ENCODE data around the gene FGD3.

The FGD3 gene

DNA sequence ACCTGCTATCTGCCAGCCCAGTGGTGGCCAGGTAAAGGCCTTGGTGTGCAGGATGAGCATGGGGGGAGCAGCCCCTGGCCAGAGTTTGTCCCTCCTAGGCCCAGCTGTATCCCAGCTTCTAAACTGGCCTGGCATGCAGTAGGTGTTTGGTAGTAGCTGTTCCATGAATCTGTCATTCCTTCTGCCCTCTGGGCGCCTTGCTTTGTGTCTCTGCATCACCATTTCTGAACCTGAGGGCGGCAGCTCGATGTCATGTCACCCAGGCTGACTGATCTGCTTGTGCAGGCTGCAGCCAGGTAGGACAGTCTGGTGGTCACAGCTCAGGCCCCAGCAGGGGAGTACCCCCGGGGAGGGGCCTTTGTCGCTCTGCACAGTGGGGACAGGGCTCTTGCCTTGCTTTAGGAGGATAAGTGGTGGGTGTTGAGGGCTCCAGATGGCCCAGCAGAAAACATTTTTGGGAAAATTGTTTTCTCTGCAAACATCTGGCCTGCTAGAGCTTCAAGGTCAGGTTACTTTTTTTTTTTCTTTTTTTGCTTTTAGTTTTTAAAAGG lies 106.5 kb downstream of the FGD3 start:
- Histone ChIP-seq H2AFZ (ENCODE audit: low read depth, low read length) (no peak overlapping the region), H3K27me3 (ENCODE audit: insufficient read depth, low read length) (peaks cover 38% of the 10 kb centered on the region), H3K4me1 (ENCODE audit: insufficient read depth, low read length) (no peaks in the 10 kb centered on the region), H3K4me3 (ENCODE audit: low read length) (no peak overlapping the region), H3K9me3 (ENCODE audit: low read length) (no peaks in the 10 kb centered on the region), H3K36me3 (ENCODE audit: insufficient read depth, low read length) (no peaks in the 10 kb centered on the region)

GRCh38 chr9:93054758-93055704 lies 107.7 kb downstream of the FGD3 start:
- no peaks in the 10 kb centered on the region for H3K9me3 ChIP-seq (ENCODE audit: low read length)
- H3K27me3 ChIP-seq (ENCODE audit: insufficient read depth, low read length), result peaks cover 48% of the 10 kb centered on the region
- no peaks in the 10 kb centered on the region for H3K4me1 ChIP-seq (ENCODE audit: insufficient read depth, low read length)
- no peak overlapping the region for H2AFZ ChIP-seq (ENCODE audit: low read depth, low read length)
- no peaks in the 10 kb centered on the region for H3K36me3 ChIP-seq (ENCODE audit: insufficient read depth, low read length)
- no peak overlapping the region for H3K4me3 ChIP-seq (ENCODE audit: low read length)

- H3K4me1 ChIP-seq (ENCODE audit: insufficient read depth, low read length), result no peaks in the 10 kb centered on the region
- H3K27me3 ChIP-seq (ENCODE audit: insufficient read depth, low read length), result peaks cover 55% of the 10 kb centered on the region
- no peak overlapping the region for H3K4me3 ChIP-seq (ENCODE audit: low read length)
- H3K36me3 ChIP-seq (ENCODE audit: insufficient read depth, low read length), result no peaks in the 10 kb centered on the region
- no peaks in the 10 kb centered on the region for H3K9me3 ChIP-seq (ENCODE audit: low read length)
- H2AFZ ChIP-seq (ENCODE audit: low read depth, low read length), result no peak overlapping the region
These were observed 109.8 kb downstream of the FGD3 start for GRCh38 chr9:93057042-93057702.

- no peaks in the 10 kb centered on the region for H3K9me3 ChIP-seq (ENCODE audit: low read length)
- H3K4me1 ChIP-seq (ENCODE audit: insufficient read depth, low read length), result no peaks in the 10 kb centered on the region
- no peak overlapping the region for H3K4me3 ChIP-seq (ENCODE audit: low read length)
- peaks cover 55% of the 10 kb centered on the region for H3K27me3 ChIP-seq (ENCODE audit: insufficient read depth, low read length)
- no peaks in the 10 kb centered on the region for H3K36me3 ChIP-seq (ENCODE audit: insufficient read depth, low read length)
- H2AFZ ChIP-seq (ENCODE audit: low read depth, low read length), result no peak overlapping the region
These were observed 110.5 kb downstream of the FGD3 start for GRCh38 chr9:93057703-93058354.

DNA sequence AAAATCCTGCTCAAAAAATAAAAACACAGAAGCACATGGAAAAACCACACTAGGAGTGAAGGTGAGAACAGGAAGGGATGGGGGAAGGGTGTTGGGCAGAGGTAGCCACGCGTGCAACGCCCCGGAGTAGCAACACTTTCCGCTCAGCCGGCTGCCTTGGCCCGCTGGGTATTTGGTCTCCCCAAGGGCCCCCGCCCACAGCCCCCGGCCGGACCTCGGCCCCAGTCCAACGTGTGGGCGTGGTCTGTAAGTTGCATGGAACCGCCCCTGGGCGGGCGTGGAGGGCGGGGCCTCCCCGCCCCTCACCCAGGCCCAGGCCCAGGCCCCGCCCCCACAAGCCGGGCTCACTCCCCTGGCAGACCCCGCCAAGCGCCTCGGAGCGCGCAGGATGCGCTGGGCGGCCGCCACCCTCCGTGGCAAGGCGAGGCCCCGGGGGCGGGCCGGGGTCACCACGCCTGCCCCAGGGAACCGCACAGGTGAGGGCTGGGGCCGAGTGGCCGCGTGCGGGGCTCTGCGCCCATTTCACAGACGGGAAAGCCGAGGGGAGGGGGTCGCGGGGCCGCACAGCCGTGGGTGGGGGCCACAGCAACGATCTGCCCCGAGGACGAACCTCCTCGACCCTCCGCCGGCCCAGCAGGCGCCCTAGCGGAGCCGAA lies 111.2 kb downstream of the FGD3 start, which contains the start of gene SUSD3:
TSS of gene SUSD3 (plus strand) at position 347 of the 656 bp plus-strand sequence. CDS start at position 389, 42 bp downstream.
- no peak within 1 kb of the TSS for H2AFZ ChIP-seq (ENCODE audit: low read depth, low read length)
- no peaks in the 10 kb centered on the region for H3K4me1 ChIP-seq (ENCODE audit: insufficient read depth, low read length)
- no peaks in the 10 kb centered on the region for H3K36me3 ChIP-seq (ENCODE audit: insufficient read depth, low read length)
- no peaks in the 10 kb centered on the region for H3K9me3 ChIP-seq (ENCODE audit: low read length)
- no peak within 1 kb of the TSS for H3K4me3 ChIP-seq (ENCODE audit: low read length)
- peaks cover 51% of the 10 kb centered on the region for H3K27me3 ChIP-seq (ENCODE audit: insufficient read depth, low read length)

DNA sequence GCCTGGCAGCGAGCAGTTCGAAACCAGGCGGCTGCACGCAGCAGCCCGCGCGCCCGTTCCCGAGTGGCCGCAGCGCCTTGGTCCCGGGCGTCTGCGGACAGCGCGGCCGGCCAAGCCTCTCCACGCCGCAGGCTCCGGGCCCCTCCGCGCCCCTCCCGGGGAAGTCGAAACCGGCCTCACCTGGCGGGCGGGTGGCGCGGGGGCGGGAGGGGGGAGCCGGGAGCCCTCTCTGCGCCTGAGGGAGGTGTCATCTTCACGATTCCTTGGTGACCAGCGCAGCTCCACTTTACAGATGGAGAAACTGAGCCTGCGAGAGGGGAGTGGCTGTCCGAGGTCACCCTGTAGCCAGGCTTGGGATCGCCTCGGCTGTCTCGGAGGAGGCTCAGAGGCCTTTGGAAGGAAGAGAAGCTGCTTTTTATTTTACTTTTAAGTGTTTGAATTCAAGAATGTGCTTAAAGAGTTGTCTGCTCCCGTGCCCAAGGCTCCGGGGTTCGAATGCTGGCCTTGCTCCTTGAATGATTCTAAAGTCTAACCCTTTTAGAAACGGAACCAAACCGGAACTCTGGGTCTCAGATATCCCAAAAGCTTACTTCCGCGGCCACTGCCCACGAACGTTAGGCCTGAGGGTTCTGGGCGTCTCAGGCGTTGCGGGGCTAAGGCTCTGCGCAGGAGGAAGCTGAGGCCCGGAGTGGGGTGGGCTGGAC lies 111.8 kb downstream of the FGD3 start:
- Histone ChIP-seq H3K9me3 (ENCODE audit: low read length) (no peaks in the 10 kb centered on the region), H3K4me1 (ENCODE audit: insufficient read depth, low read length) (no peaks in the 10 kb centered on the region), H3K27me3 (ENCODE audit: insufficient read depth, low read length) (peaks cover 47% of the 10 kb centered on the region), H3K4me3 (ENCODE audit: low read length) (no peak overlapping the region), H2AFZ (ENCODE audit: low read depth, low read length) (no peak overlapping the region), H3K36me3 (ENCODE audit: insufficient read depth, low read length) (no peaks in the 10 kb centered on the region)

- Histone ChIP-seq H3K4me3 (ENCODE audit: low read length) (no peak overlapping the region), H2AFZ (ENCODE audit: low read depth, low read length) (no peak overlapping the region), H3K4me1 (ENCODE audit: insufficient read depth, low read length) (no peaks in the 10 kb centered on the region), H3K36me3 (ENCODE audit: insufficient read depth, low read length) (no peaks in the 10 kb centered on the region), H3K9me3 (ENCODE audit: low read length) (no peaks in the 10 kb centered on the region), H3K27me3 (ENCODE audit: insufficient read depth, low read length) (peaks cover 44% of the 10 kb centered on the region)
These were observed 112.6 kb downstream of the FGD3 start for GRCh38 chr9:93059715-93060578.

- H3K9me3 ChIP-seq (ENCODE audit: low read length), result no peaks in the 10 kb centered on the region
- no peak overlapping the region for H3K4me3 ChIP-seq (ENCODE audit: low read length)
- no peaks in the 10 kb centered on the region for H3K36me3 ChIP-seq (ENCODE audit: insufficient read depth, low read length)
- peaks cover 37% of the 10 kb centered on the region for H3K27me3 ChIP-seq (ENCODE audit: insufficient read depth, low read length)
- H3K4me1 ChIP-seq (ENCODE audit: insufficient read depth, low read length), result no peaks in the 10 kb centered on the region
- H2AFZ ChIP-seq (ENCODE audit: low read depth, low read length), result no peak overlapping the region
These were observed 113.5 kb downstream of the FGD3 start for GRCh38 chr9:93060746-93061259.

DNA sequence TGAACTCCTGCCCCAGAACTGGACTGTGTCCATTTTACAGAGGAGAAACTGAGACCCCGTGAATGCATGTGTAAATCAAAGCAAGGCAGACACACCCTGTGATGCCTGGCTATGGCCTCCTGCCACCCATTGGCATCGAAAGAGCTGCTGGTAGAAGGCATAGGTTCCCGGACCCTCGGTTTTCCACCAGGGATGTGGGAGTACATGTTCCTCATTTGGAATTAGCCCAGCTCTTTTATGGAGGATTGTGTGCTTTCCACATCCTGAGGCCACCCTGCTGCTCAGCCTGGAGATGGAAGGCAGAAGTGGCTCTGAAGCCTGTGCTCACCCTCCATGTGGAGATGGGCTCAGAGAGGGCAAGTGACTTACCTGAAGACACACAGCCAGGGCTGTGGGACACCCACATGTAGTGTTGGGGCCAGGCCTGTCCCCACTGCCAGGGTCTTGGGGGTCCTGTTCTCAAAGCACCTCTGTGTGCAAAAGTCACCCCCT lies 114.0 kb downstream of the FGD3 start:
- Histone ChIP-seq H3K9me3 (ENCODE audit: low read length) (no peaks in the 10 kb centered on the region), H3K27me3 (ENCODE audit: insufficient read depth, low read length) (peaks cover 37% of the 10 kb centered on the region), H3K36me3 (ENCODE audit: insufficient read depth, low read length) (no peaks in the 10 kb centered on the region), H3K4me1 (ENCODE audit: insufficient read depth, low read length) (no peaks in the 10 kb centered on the region), H3K4me3 (ENCODE audit: low read length) (no peak overlapping the region), H2AFZ (ENCODE audit: low read depth, low read length) (no peak overlapping the region)

- H2AFZ ChIP-seq (ENCODE audit: low read depth, low read length), result no peak overlapping the region
- H3K4me3 ChIP-seq (ENCODE audit: low read length), result no peak overlapping the region
- H3K36me3 ChIP-seq (ENCODE audit: insufficient read depth, low read length), result no peaks in the 10 kb centered on the region
- H3K27me3 ChIP-seq (ENCODE audit: insufficient read depth, low read length), result peaks cover 33% of the 10 kb centered on the region
- H3K4me1 ChIP-seq (ENCODE audit: insufficient read depth, low read length), result no peaks in the 10 kb centered on the region
- H3K9me3 ChIP-seq (ENCODE audit: low read length), result no peaks in the 10 kb centered on the region
These were observed 114.8 kb downstream of the FGD3 start for GRCh38 chr9:93061791-93062763.
